HL-60/S4 (cell line): ENCODE measurements around the gene CRADD.

Experiments used
- in situ Hi-C: fragments of 300-500 bp; cut with MboI; formaldehyde crosslinking; loops from 2 replicates; pipeline ENCODE4 v1.14.3; 2022; ENCODE audit warnings: low sequenced_read_pairs

Gene CRADD

DNA sequence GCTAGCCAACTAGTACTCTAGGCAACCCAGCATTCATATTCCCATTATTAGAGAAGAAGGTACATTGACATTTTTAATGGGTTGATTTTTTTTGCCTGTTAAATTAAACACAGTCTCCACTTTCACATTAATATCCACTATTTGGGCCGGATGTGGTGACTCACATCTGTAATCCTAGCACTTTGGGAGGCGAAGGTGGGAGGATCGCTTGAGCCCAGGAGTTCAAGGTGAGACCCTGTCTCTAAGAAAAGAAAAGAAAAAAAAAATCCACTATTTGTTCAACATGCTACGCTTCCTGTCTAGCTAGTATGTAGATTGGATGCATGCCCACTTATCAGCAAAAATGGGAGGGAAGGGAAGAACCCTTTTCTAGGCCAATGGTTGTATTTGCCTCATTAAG is 7.1 kb upstream of the CRADD start:
- in situ Hi-C loops = no loop called here

DNA sequence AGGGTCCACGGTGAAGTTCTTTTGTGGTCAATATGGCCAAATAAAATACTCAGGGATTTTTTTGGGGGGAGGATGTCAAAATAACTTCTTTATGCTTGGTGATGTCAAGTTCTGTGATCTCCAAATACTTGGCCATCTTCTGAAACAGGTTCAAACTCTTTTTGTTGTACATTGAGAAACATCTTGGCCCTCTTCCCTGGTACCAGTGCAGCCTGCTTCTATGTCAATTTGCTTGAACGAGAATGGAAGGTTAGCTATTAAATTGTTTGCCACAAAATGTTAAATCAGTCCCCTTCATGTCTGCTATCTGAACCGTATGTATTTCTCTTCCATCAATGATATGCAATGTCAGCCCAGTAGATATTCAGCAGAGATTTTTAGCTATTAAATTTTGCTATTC is 6.1 kb upstream of the CRADD start:
- in situ Hi-C loops = no loop called here

DNA sequence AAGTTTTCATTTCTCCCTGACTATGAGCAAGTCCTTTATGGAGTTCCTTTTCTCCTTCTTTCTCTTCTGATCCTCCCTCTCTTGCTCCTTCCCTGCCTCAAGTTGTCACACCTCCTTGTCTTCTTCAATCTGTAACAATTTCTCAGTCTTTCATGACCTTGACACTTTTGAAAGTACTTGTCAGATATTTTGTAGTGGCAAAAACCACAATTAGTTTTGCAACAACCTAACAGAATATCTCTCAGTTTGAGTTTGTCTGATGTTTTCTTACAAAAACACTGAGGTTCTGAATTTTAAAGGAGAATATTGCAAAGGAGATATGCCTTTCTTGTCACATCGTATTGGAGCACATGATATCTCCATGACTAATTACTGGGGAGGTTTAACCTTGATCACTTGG is 4.1 kb upstream of the CRADD start:
- in situ Hi-C loops = no loop called here

DNA sequence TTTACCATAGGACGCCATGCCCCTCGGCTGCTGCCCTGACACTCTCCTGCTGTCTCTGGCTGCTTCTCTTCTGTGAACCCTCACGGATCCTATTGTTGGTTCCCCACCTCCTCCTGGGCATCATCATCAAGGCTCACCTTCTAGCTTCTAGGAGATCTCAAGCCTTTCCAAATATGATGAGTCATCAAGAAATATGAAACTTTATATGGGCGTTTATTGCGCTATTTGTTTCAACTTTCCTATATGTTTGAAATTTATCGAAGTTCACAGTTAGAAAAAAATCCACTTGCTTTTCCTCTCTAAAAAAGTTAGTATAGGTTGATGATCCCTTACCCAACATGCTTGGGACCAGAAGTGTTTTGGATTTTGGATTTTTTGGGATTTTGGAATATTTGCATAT is 2.8 kb upstream of the CRADD start:
- in situ Hi-C loops = no loop called here

DNA sequence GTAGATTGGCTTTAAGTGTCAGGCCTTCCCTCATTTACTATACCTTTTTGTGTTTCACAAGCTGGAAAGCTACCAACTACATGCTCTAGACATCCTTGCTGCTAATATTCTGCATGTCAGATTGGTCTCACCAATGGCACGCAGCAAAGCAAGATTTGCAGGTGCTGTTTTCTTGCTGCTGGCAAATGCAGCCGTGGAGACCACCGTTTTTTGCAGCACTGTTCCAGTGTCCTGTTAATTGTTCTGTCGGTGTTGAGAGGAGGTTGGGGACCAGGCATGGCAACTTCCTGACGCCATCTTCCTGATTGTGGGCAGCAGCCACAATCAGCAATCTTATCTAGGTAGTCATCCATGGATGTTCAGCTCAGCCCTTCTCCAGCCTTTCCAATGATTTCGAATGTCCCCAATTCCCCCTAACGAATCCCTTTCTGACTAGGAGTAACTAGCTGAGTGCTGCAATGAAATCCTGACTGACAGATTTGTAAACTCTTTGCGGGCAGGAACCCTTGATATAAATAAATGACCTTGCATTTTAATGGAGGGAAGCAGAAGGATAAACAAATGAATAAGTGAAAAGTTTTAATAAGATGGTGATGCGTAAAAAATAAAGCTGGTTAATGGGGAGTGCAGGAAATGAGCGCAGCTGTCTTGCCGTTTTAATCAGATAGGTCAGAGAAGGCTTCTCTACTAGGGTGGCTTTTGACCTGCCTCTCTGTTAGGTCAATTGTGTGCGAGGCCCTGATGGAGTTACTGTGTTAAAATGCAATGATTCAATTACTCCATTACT is 574 bp upstream of the CRADD start:
- in situ Hi-C loops = no loop called here

DNA sequence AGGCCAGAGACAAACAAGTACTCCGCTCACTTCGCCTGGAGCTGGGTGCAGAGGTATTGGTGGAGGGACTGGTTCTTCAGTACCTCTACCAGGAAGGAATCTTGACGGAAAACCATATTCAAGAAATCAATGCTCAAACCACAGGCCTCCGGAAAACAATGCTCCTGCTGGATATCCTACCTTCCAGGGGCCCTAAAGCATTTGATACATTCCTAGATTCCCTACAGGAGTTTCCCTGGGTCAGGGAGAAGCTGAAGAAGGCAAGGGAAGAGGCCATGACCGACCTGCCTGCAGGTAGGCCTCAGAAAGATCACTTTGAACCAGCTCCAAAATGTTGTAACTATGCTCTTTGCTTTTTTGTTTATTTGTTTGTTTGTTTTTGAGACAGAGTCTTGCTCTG is 1.6 kb downstream of the CRADD start:
- in situ Hi-C loops = no loop called here

DNA sequence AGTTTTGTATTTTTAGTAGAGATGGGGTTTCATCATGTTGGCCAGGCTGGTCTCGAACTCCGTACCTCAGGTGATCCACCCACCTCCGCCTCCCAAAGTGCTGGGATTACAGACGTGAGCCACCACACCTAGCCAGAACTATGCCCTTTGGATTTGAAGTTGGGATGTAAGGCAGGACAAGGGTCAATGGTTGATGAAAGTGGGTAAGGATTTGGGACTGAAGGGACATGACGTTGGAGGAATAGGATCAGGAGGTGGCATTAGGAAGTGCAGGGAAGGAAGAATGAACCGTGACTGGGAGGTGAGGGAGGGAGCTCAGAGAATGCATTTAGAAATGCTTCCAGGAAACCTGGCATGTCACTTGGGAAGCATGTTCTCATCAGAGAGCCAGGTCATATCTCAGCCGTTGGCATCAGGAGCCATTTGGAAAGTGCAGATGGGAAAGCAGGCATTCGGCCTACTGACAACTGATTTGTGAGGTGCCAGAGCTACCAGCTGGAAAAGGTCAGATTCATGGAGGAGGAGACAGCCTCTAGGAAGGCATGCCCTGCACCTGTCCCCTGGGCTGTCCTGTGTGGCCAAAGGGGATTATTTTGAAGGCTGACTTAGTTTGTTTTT is 2.2 kb downstream of the CRADD start:
- in situ Hi-C loops = no loop called here

DNA sequence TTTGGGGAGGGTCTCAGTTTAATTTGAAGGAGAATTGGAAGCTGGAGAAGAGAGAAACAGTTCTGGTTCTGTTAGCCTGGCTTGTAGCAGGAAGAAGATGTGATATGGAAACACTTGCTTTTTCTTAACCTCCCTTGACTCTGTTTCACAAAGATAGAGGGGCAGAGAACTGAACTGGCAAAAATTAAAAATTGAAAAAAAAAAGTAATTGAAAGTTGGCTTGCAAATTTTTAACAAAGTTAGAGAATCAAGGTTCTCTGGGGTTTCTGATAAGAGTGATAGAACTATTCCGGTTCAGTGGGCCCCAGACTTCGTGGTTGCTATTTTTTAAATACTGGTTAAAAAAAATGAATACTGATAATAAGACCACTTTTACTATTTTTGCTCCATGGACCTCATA is 2.8 kb downstream of the CRADD start:
- in situ Hi-C loops = no loop called here

DNA sequence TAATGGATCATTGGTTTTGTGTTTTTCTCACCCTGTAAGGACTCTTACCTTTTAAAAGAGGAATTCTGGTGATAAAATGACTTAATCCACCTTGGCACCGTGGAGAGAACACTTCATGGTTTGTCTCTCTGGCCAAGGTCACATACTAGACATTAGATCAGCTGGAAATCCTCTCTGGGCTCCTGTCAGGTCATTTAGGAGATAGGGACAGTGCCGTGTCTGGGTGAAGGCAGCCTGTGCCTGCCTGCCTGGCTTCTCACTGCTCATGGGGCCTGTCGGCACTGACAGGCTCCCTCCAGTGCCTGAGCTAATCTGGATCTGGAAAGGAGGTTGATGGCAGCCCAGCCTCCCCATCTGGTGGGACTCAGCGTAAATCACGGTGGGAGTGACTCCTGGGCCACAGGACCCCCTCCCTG is 5.7 kb downstream of the CRADD start:
- in situ Hi-C loops = no loop called here

DNA sequence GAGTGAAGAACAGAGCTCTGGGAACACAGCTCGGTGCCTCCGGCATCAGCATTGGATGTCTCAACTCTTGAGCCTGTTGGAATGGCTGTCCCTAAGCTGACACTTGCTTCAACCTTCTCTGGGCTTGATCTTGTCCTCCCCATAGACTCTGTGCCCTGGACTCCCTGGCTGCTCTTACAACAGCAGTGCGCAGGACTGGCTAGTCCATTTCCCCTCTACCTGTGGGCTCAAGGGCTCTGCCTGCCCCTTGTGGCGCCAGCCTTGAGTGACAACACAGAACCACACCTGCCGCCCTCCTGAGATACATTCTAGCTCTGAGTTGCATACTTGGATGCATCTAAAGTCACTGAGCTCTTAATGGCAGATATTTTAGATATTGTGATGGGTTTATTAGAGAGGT is 6.2 kb downstream of the CRADD start:
- in situ Hi-C loops = no loop called here

DNA sequence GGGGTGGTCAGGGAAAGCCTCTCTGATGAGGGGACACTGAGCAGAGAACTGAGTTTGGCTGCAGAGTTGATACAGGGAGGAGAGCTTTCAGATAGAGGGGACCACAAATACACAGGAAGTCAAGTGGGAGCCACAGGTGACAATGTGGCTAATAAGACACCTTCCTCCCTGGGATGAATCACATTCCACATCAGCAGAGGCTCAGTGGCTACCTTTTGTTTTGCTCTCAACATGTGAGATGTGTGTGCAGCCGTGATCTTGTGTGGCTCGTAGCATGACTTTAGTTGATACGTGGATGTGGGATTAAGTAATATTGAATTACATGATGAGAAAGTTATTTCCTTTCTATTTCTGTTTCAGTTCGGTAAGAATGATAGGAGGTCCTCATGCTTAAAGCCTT is 7.5 kb downstream of the CRADD start:
- in situ Hi-C loops = no loop called here

DNA sequence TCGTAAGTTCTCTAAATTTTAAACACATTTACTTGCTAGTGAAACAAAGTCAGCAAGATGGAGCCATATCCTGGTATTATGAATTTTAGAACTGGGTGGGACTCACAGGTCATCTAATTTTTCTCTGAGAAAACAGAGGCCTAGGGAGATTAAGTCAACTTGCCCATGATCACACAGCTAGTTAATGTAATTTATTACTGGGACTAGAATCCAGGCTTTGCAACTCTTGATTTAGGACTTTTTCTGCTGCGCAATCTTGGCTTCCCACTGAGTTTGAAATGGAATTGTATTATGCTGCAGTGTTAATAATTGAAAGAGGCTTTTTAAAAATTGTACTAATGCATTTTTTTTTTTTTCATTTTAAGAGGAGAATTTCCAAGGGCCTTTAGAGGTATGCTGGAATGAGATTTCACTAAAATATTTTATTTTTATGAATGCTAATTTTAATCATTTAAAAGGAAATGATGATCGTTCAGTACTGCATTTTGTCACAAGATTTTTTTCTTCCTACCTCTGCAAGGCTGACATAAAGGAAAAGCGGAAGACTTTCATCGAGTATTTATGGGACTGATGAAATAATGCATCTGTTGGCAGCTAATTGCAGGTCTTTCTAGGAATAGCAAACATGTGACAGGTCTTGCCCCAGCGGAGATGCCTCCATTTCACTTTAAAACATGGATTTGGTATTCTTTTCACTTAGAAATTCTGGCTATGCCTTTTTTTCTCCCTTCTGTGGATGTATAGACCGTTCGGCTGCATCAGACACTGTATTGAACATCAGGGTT is 9.6 kb downstream of the CRADD start:
- in situ Hi-C loops = no loop called here

DNA sequence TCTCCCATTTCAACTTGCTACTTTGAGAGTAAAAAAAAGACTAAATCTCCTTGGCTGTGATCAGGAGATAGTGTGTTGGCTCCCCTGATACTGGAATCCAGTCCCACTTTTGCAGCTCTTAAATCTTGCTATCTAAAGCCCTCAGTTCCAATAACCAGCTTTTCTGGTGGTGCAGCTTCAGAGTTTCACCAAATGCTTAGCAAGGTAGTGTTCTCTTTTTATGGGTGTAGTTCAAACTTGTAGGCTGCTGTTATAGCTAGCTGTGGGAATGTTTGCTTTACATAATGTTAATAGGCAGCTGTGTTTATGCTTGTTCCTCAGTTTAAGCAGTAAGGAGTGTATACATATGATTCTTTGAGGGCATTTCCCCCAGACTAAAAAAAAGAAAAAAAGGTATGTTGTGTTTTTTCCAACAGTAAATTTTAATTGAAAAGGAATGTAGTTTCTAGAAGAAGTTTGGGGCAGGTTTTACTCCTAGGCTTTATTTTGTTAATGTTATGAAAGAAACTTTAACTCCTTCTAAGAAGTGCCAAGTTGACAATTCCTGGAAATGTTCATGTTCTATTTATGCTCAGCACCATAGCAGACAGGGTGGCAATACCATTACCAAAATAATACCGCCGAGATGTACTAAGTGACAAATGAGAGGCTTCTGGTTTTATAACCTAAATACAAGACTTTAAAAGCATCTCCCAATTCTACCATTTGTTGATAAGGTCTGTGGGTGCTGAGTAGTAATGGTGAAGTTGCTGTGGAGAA is 12.1 kb downstream of the CRADD start:
- in situ Hi-C loops = no loop called here

DNA sequence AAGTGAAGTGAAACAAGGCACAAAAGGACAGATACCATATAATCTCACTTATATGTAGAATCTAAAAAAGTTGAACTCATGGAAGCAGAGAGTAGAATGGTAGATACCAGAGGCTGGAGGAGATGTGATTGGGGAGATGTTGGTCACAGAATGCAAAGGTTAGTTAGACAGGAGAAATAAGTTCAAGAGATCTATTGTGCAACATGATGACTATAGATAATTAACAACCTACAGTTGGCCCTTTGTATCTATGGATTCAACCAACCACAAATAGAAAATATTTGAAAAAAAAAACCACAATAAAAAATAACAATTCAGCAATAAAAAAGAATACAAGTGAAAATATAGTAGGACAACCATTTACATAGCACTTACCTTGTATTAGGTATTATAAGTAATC is 19.3 kb downstream of the CRADD start:
- in situ Hi-C loops = no loop called here

DNA sequence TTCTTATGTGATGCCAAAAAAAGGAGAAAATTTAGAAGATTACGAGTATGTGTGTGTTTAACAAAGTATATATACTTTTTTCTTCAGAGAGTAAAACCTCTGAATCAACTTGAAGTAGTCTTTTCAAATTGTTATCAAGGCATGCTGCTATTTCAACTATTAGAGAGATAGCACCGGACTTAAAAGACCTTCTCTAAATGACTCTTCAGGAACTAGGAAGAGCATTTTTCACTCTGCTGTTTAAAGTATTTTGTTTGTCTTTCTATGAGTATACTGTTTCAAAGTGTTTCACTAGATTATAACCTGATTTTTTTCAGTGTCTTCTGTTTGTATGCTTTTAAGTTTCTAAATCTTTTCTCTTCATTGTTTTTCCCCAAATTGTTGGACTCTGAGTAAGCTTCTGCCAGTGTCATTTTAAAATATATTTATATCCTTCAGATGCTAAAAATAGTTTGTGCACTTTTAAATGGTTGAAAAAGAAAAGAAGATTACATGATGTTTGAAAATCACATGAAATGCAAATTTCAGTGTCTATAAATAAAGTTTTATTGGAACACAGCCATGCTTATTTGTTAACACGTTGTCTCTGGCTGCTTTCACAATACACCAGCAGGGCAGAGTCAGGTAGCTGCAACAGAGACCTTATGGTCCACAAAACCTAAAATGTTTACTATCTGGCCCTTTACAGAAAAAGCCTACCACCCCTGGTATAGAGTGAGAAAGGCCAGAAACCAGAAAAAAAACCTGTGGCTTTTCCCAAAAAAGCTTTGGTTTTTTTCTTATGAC is 21.3 kb downstream of the CRADD start:
- in situ Hi-C loops = no loop called here

DNA sequence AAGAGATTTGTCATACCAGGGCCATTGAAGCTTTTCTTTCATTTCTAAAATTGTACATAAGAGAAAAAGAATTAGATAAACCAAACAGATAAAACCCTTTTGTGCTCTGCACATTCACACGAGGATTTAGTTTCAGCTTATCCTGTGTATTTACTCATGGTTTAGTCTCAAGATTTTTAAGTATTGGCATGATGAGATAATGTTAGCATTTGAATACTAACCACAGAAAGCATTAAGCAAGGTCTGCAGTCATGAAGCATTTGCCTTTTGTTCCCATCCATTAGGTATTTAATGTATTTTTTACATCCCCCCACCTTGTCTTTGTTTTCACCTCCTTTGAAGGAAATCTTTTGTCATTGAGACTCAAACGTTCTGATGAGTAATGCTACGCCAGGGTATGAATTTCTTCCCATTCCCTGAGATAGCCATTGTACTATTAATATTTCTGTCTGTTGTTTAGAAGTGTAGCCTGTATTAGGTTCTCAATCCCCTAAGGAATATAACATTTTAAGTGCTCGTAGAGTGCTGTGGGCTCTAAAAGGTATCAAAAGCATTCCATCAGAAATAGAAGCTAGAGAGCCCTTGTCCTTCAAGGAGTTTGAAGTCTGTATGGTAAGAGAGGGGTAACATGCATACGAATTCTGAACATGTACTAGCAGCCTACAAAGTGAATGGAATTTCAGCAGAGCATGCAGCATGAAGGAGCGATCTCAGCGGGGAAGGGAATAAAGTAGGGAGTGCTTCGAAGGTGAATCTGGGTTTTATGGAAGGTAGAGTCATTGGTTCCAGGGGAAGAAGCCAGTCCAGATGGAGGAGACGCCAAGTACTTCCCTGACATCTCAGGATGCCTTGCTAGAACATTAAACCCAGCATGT is 22.3 kb downstream of the CRADD start:
- in situ Hi-C loops = no loop called here

DNA sequence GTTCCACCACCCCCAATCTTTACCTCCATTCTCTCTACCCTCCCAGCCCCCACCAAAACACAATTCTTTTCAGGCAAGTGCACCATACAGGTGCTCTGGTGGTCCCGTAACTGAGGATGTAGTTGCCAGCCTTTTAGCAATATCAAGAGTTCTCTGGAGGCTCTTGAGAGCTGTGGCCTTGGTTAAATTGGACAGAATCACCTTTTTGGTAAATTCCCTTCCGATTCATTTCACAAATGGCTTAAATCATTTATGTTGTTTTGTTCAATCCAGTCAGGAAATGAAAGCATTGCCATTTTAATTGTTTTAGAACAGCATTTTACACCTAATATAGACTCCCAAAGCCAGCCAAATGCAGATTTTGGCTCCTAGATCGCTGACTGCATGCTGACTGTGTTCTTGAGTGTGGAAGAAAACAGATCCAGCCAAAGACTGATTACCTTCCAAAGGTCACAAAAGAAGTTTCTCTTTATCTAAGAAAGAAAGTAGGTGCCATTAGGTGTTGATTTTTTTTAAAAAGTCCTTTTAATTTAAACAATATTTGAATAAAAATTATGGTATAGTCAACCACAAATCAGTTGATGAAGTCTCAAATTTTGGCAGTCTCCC is 25.6 kb downstream of the CRADD start:
- in situ Hi-C loops = no loop called here

DNA sequence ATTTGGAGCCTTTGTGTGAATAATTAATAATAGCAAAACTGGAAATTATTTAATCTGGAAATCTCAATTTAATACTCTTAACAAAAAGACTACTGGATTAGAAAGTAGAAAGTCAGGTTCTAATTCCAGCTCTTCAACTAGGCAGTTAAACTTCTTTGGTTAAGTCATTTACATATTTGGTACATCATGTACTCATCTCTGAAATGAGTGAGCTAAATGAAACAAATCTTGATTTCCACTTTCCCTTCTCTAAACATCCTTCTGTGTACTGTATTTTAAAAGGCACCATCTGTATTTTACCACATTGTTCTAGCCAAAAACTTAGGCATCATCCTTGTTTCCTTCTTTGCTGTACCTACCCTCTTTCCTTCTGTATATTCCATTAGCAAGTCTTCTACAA is 26.9 kb downstream of the CRADD start:
- in situ Hi-C loops = no loop called here

DNA sequence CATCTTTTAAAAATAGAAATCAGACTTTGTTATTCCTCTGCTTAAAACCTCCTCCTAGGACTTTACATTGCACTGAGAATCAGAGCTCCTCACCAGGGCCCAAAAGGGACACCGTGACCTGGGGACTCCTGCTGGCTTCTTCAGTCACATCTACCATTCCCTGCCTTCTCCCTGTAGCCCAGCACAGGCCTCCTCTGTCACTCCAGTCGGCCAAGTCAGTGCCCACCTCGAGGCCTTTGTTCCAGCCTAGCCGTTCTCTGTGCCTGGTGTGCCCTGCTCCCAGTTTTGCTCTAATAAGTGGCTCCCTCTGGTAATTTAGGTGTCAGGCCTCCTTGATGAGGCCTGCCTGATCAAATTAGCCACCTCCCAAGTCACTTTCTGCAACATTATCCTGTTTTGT is 27.4 kb downstream of the CRADD start:
- in situ Hi-C loops = no loop called here
